ENCODE measurements around the gene BCL11B.

BCL11B gene

DNA sequence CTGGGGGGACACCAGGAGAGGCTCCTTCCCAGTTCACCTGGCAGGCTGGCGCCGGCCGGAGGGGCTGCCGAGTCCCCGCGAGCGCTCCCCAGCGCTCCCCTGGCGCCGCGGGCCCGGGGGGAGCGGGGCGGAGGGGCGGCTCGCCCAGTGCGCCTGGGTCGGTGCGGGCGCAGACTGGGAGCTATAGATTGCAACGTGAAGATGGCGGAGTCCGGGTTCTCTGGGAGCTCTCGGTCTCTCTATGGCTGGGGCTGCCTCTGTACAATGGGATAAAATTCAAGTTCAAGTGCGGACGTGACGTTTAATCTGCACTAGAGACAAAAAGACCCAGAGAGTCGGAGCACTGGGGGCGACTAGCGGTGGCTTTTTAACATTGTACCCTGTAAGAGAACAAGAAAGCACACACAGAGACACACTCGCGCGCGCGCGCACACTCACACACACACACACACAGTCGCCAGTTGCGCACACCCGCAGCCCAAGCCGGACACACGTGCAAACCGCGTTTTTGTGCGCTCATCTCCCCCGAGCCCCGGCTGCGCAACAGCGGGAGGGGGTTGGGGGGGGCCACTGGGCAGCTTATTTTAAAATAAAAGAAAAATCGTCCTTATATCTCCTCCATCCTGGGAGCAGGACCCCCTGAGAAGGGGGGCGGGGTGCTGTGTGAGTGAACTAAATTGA lies at the start of gene BCL11B:
Gene BCL11B (minus strand): TSS at position 247 of the 681 bp plus-strand sequence. CDS start 979 bp downstream, outside the sequence.
- peak; percentile 70 to 87 for DNase-seq (ENCODE audit: low read depth in 1 of 2, low spot score in 1 of 2)

DNA sequence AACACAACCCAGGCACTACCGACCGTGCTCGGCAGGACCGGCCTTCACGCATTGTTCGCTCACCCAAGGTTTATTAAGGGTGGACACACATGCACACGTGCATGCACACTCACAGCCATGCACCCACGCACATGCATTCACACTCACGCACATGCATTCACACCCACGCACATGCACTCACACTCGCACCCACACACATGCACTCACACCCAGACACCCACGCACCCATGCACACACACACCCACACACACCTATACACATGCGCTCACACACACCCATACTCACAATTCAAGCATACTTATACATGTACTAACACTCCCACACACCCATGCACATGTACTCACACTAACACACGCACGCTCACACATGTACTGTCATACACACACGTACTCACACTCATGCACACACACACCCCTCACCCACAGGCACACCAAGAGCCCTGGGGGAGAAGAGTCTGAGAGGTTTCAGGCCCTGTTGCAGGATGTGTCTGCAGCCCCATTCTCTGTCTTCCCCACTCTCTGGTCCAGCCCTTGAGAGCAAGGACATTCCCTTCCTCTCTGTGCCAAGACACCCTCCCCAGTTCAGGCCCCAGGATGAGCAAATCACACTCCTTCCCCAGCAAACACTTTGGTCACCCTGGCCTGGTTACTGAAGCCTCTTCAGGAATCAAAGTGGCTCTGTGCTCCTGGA lies 49.4 kb upstream of the BCL11B start:
- no peak for DNase-seq (ENCODE audit: low read depth in 1 of 2, low spot score in 1 of 2)

DNA sequence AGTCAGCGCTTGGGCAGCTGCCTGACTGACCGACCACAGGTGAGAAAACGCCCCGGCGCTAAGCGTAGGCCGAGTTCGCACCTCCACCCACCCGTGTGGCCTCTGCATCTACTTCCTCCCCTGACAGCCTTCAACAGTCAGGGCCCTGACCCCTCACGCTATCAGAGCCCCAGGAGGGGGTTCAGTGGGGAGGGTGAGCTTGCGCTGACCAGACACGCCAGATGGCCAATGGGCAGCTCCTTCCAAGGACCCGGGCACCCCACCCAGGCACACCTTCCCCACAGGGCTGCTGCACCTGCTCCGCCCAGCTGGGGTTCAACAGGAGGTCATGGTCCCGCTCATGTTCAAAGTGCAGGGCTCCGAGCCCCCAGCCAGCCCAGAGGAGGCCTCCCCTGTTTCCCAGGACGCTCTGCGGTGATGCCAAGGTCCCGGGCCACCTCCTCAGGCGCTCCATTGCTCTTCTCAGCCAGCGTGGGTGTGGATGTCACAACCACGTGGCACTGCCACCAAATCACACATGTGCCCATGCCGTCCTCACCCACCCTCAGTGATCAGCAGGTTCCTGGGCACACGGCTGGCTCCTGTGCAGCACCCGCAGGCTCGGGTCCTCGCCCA lies 48.7 kb upstream of the BCL11B start:
- no peak for DNase-seq (ENCODE audit: low read depth in 1 of 2, low spot score in 1 of 2)

DNA sequence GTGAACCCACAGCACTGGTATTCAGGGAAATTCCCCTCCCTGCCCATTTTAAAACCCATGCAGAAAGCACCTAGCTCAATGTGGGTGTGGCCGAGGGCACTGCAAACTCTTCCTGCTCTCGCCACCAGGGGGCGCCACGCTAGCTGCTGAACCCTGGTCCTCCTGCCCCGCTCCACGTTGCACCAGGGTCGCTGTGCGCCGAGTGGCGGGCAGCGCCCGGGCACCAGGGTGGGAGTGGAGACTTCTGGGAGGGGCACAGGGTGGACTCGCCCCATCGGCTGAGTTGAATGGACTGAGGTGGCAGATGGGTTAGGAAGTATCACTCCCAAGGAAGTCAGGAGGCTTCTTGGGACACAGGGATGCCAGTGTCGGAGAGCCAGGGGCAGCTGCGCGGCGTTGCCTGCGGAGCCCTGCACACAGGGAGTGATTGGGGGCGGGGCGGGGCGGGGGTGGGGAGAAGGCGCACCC lies 48.1 kb upstream of the BCL11B start:
- peak; percentile 60 to 67 for DNase-seq (ENCODE audit: low read depth in 1 of 2, low spot score in 1 of 2)

DNA sequence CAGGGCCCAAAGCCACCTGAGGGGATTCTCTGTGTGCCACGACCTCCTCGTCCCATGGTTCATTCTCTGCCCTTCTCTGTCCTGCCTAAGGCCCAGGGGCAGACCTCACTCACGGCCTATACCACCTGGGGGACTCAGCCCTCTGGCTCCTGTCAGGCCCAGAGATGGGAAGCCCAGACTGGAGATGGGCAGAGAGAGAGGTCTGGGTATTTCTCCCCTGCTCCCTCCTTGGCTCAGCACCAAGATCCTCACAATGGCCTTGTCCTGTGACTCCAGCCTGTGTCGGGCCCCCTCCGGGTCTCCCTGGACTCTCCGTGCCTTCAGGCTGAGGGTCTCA lies 46.9 kb upstream of the BCL11B start:
- no peak for DNase-seq (ENCODE audit: low read depth in 1 of 2, low spot score in 1 of 2)

DNA sequence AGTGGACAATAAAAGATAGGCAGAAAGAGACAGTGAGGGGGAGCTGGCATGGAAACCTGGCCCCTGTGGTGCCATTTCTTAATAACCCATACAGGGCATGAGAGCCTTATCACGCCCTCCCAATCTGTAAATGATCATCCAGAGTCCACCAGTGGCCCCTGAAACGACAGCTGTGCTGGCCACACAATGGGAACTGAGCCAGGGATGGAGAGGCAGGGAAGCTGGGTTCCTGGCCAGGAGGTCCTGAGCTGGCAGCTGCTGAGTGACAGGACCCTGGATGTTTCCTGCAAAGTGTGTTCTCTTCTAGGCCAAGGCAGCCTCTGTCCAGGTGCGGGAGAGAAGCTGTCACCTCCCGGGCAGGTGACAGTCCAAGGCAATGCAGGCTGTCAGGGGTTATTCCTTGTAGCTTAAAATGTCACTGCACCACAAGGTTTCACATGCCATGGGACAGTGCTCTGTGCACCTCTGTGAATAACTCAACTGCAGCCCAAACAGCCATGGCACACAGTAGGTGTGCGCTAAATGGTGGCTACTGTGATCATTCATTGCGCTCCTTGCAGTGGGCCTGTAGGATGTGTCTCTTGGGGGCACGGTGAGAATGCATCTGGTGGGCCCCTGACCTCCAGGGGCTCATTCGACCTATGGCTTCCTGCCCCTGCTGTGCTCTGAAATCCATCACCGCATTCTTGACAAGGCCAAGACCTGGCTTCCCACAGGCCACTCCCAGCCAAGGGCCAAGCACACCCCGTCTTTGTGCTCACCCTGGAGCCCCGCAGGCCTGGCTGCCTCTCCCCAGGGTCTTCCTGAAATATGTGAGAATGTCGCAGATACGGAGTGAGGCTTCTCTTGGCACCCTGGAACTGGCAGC lies 46.3 kb upstream of the BCL11B start:
- DNase-seq (ENCODE audit: low read depth in 1 of 2, low spot score in 1 of 2) = no peak

DNA sequence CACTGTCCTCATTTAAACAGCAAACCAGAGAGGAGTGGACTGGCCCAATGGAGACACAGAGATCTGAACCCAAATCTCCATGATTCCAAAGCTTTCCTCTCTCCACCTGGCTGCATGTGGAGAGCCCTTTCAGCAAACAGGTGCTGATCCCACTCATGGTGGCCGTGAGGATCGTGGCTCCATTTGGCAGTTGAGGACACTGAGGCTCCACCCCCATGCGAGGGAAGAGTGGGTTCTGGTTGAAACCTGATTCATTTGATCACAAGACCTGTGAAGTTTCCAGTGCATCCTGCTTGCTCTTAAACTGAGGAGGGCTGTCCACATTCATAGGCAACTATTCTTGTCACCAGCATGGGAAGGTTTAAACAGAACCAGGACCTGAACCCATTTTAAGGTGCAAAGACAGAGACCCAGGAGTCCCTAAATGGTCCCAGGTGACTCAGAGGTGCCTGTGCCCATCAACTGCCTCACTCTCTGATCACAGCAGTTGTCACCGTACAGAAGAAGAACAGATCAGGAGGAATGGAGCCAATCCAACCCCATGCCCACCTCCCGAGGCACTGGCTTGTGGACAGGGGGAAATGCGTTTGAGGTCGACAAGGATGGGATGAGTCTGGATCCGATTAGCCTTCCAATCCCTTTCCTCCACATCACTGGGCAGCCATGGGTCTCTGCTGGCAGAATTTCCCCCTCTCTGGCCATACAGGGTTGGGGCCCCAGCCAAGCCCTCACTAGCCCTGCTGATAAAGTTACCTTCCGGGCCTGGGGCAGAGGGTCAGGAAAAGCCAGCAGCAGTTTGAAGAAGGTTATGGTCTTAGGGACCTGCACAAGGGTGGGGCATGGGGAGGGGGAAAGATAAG lies 45.5 kb upstream of the BCL11B start:
- no peak for DNase-seq (ENCODE audit: low read depth in 1 of 2, low spot score in 1 of 2)

DNA sequence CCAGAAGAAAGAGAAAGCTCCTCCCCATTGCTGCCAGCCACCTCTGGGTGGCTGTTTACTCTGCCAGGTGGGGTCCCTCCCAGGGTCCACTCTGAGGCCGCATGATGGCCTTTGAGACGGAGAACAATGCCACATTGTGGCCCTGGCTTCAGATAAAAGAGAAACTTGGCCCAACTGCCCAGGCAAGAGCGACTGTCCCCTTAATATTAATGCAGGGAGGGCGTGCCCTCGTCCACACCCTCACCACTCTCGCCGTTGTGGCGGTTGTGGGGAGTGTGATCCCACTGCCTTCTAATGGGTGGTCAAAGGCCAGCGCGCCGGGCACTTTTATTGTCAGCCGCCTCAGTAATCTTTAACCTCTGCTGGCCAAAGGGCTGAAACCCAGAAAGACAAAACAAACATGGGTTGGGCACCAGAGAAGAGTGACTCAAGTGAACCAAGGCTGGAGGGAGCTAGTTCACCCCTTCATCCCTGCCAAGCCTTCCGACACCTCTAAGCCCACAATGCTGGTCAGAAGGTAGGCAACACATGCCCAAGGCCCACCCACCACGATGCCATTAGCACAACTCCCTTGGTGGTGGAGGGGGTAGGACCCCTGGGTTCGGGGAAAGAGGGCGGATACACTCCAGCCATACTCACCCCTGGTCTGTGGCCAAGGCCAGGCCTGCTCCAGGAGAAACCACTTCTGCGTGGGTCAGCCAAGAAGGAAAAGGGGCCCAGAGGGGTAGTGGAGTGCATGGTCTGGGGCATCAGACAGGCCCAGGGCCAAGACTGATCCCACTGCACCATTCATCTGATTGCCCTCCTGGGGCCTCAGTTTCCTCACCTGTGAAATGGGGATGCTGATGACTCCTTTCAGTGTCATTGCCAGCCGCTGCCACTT lies 44.5 kb upstream of the BCL11B start:
- DNase-seq (ENCODE audit: low read depth in 1 of 2, low spot score in 1 of 2) = no peak

DNA sequence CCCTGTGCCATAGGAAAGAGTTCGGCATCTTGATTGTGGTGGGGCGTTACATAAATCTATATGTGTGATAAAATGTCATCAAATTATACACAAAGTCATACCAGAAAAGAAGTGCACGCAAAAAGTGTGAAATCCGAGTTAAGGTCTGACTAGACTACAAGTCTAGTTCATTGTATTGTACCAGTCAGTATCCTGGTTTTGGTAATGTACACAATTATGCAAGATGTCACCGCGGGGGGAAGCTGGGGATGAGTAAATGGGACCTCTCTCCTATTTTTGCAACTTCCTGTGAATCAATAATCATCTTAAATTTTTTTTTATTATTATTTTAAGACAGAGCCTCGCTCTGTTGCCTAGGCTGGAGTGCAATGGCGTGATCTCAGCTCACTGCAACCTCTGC lies 43.2 kb upstream of the BCL11B start:
- DNase-seq (ENCODE audit: low read depth in 1 of 2, low spot score in 1 of 2) = no peak

DNA sequence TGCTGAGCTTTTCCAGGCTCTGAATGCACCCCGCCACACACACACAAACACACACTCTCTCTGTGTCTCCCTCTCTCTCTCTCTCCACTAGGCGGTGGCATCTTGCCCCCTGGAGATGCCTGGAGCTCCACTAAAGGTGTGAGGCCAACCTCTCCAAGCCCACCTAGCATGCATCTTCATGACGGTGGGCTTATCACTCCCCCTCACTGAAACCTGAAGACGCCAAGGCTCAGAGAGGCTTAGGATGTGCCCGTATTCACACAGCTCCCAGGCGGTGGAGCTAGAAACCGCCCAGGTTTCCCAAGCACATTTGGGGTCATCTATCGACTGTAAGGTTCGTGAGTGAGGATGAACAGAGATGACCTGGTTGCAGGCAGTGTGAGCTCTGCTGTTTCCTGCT lies 42.6 kb upstream of the BCL11B start:
- no peak for DNase-seq (ENCODE audit: low read depth in 1 of 2, low spot score in 1 of 2)

DNA sequence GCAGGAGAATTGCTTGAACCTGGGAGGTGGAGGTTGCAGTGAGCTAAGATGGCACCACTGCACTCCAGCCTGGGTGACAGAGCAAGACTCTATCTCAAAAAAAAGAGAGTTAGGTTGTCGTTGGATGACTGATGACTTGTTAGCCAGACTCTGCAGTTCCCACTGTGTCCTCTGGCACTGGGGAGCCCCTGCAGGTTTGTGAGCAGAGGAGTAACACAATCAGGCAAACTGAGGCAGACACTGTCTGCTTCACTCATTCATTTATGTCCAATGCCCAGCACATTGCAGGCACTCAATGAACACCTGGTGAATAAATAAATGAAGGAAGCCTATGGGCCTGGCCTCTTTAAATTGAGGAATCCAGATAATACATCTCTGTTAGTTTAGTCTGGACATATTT lies 41.2 kb upstream of the BCL11B start:
- no peak for DNase-seq (ENCODE audit: low read depth in 1 of 2, low spot score in 1 of 2)

DNA sequence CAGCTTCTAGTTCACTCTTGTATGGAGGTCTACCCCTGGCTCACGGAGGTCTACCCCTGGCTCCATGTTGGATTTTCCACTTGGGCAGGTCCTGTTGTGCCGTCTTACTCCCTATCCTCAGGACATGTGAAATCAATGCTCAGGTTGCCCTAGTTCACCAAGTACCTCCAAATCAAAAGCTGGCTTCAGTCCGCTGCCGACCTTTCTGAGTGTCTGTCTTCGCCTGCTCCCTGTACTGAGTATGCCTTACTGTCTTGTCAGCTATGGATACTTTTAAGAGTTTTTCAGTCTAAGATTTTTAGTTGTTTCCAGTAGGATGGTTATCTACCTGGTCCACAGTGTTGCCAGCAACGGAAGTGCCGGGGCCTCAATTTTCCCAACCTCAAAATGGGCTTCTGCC lies 40.1 kb upstream of the BCL11B start:
- no peak for DNase-seq (ENCODE audit: low read depth in 1 of 2, low spot score in 1 of 2)

DNA sequence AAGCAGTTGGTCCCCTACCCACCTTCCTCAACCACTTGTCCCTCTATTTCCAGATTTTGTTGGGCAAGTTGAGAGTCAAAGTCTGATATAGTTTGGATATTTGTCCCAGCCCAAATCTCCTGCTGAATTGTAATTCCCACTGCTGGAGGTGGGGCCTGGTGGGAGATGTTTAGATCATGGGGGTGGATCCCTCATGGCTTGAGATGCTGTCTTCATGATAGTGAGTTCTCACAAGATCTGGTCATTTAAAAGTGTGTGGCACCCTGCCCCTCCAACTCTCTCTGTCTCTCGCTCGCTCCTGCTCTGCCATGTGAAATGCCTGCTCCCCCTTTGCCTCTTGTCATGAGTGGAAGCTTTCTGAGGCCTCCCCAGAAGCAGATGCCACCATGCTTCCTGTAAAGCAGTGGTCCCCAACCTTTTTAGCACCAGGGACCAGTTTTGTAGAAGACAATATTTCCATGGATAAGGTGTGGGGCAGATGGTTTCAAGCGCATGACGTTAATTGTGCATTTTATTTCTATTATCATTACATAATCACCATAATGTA lies 37.3 kb upstream of the BCL11B start:
- no peak for DNase-seq (ENCODE audit: low read depth in 1 of 2, low spot score in 1 of 2)

DNA sequence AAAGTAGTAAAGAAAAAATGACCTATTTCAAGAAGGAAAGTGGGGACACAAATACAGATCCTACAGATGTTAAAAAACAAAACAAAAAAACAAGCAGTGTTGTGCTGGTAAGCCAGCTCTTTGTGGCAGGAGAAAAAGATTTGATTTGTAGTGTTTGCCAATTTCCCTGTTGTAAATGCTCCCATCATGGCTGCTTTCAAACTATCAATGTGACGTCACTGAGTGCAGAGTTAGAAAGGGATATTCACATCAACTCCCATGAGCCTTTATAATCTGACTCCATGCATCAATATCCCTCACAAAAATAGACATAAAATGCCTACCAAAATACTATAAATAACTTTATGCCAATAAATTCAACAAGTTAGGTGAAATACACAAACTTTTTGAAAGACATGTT lies 32.2 kb upstream of the BCL11B start:
- DNase-seq (ENCODE audit: low read depth in 1 of 2, low spot score in 1 of 2) = no peak

DNA sequence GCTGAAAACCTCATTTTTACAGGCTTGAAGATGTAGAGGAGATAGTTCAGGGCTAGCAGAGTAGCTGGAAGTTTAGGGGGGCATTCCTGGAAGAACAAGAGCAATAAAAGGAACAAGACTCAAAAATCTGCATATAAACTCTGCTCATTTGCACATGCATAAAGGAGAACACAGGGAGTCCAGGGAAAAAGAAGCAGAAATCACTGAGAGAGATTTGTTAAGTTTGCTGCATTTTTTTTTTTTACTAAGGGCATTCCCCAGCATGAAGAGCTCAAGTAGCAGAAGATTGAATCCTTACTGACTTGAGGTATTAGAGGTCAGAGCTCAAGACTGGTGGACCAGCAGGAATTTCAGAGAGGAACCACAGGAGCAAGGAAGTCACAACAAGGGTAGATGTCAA lies 28.2 kb upstream of the BCL11B start:
- no peak for DNase-seq (ENCODE audit: low read depth in 1 of 2, low spot score in 1 of 2)

DNA sequence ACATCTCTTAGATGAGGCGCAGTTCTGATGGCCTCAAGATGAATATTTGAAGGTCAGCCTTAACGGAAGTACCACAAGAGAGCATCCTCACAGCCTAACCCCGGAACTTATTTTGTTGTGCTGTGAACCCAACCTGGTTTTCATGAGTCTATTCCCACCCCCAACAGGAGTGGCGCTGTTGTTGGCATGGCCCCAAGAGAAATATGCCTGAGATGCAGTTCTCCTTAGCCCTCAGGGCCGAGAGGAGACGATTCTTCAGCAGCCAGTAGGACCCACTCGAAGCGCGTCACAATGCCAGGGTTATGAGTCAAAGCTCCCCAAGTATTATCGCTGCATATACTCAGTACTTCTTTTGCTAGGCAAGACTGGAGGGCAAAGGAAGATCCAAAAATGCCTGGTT lies 24.5 kb upstream of the BCL11B start:
- DNase-seq (ENCODE audit: low read depth in 1 of 2, low spot score in 1 of 2) = no peak

DNA sequence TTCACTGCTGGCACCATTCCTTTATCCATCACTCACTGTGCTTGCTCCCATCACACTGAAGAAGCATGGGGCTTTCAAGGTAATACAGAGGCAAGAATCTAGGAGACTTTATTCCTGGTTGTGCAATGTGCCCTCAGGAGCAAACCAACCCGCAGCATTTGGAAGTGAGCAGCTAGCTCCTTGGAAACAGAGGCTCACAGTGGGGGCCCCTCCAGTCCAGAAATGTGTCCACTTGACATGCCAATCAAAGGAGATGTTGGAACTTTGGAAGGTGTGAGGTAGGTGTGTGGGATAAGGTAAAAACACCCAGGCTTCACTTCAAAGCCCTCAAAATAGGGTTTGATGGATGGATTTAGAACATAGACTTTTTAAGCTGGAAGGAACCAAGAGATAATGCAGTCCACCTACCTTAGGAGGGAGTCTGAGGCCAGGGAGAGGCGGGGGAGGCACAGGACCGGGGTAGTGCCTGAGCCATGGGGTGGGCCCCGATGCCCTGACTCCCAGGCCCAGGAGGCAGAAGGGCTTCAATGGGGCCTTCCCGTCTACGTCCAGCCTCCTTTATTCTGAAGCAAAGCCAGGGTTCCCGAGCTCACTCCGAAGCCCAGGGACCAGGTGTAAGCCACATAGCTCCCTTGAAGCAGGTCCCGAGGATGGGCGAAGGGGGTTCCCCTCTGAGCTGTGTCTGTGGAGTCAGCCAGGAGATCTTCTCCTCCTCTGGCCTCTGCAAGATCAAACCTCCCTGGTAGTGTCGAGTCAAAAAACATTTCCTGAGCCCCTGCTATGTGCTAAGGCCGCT lies 17.6 kb upstream of the BCL11B start:
- DNase-seq (ENCODE audit: low read depth in 1 of 2, low spot score in 1 of 2) = no peak

DNA sequence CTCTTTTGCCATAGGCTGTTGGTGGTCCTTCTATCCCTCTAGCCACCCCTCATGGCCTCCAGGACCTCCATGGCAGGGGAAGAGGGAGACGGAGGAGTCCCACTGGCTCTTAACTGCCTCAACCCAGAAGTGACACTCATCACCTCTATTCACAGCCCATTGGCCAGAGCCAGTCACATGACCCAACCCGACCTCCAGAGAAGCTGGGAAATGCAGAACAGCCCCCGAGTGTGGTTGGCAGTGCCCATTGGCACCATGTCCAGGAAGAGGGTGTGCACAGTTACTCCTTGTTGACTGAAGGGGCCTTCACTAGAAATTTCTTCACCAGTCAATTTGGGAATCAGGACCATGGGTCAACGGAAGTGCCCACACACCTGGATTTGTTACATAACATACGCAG lies 17.0 kb upstream of the BCL11B start:
- DNase-seq (ENCODE audit: low read depth in 1 of 2, low spot score in 1 of 2) = no peak

Data from activated CD4-positive, alpha-beta T cell treated with anti-CD3 and anti-CD28 coated beads, Interleukin-2, amount 50 U/mL, for 24 hours (primary cell).